IMR-90 (cell line): ENCODE data around the gene KCNMA1. TPM values are rescaled to one million over a fixed set of nuclear protein-coding genes. Genes with fewer than 3 reads are reported as not detected.

Experiments used
- ATAC-seq: fragments of 200-7000 bp; cut with Tn5 transposase; 2 replicates; pipeline ENCODE4 v1.9.1; 2020; ENCODE audit warnings: low read depth, mild to moderate bottlenecking, moderate library complexity
- BruUV-seq: library from RNA; stranded (reverse); fragments of 400-500 nt; replicated peaks from 2 replicates; lab custom pipeline; 2021; lab: Mats Ljungman, UMichigan
- CTCF ChIA-PET: fragments of 300-600 bp; formaldehyde crosslinking; extraction: SDS; loops from one replicate; lab custom pipeline; 2021; ENCODE audit warnings: antibody characterized with exemption; lab: Yijun Ruan, JAX
- POLR2A ChIA-PET: fragments of 300-600 bp; sonication (Branson Sonifier 250); formaldehyde crosslinking; loops from one replicate; lab custom pipeline; 2022; ENCODE audit warnings: antibody characterized with exemption; ENCODE audit not compliant: unreplicated experiment; lab: Charles Lee
- DNase-seq: peaks from one replicate; pipeline ENCODE4 v3.0.0; 2013
- H2AFZ ChIP-seq: replicated peaks from 2 replicates; pipeline ENCODE3; 2013; ENCODE audit warnings: low read length, mild to moderate bottlenecking; ENCODE audit not compliant: poor library complexity
- H2AK5ac ChIP-seq: 2 replicates; pipeline ENCODE4 v1.6.1; 2013; ENCODE audit warnings: low read depth, low read length, inconsistent platforms
- H2AK9ac ChIP-seq: replicated peaks from 2 replicates; pipeline ENCODE3; 2013; ENCODE audit warnings: mild to moderate bottlenecking, low read depth, low read length, moderate library complexity; ENCODE audit not compliant: poor library complexity
- H2BK120ac ChIP-seq: 2 replicates; pipeline ENCODE4 v1.6.1; 2013; ENCODE audit warnings: low read depth, low read length, inconsistent platforms
- H2BK15ac ChIP-seq: 3 replicates; pipeline ENCODE4 v1.6.1; 2013; ENCODE audit warnings: low read depth, low read length, inconsistent platforms
- H2BK20ac ChIP-seq: 2 replicates; pipeline ENCODE4 v1.6.1; 2013; ENCODE audit warnings: low read depth, mild to moderate bottlenecking, inconsistent platforms, low read length, moderate library complexity
- H2BK5ac ChIP-seq: 2 replicates; pipeline ENCODE4 v1.6.1; 2013; ENCODE audit warnings: mild to moderate bottlenecking, low read depth, low read length, inconsistent platforms; ENCODE audit not compliant: poor library complexity, severe bottlenecking
- H3K14ac ChIP-seq: replicated peaks from 2 replicates; pipeline ENCODE4 v1.6.1; 2013; ENCODE audit warnings: low read depth, low read length, inconsistent platforms
- H3K18ac ChIP-seq: 2 replicates; pipeline ENCODE4 v1.6.1; 2013; ENCODE audit warnings: low read depth, low read length, control low read depth
- H3K23ac ChIP-seq: 2 replicates; pipeline ENCODE4 v1.6.1; 2013; ENCODE audit warnings: low read depth, low read length, inconsistent platforms
- H3K27ac ChIP-seq: 2 replicates; pipeline ENCODE4 v1.5.1; 2013; ENCODE audit warnings: mild to moderate bottlenecking, control low read depth, low read length; ENCODE audit not compliant: insufficient read depth
- H3K27me3 ChIP-seq: 2 replicates; pipeline ENCODE4 v1.6.1; 2013; ENCODE audit warnings: low read length; ENCODE audit not compliant: control insufficient read depth, insufficient read depth
- H3K36me3 ChIP-seq: 2 replicates; pipeline ENCODE4 v1.6.1; 2013; ENCODE audit warnings: low read length, mixed read lengths; ENCODE audit not compliant: control insufficient read depth, insufficient read depth
- H3K4ac ChIP-seq: 2 replicates; pipeline ENCODE4 v1.6.1; 2013; ENCODE audit warnings: low read depth, low read length, inconsistent platforms
- H3K4me1 ChIP-seq: 2 replicates; pipeline ENCODE4 v1.6.1; 2013; ENCODE audit warnings: low read length, mixed read lengths; ENCODE audit not compliant: control insufficient read depth, insufficient read depth
- H3K4me2 ChIP-seq: 2 replicates; pipeline ENCODE4 v1.6.1; 2013; ENCODE audit warnings: low read depth, mild to moderate bottlenecking, control low read depth, low read length, moderate library complexity
- H3K4me3 ChIP-seq: 2 replicates; pipeline ENCODE4 v1.5.1; 2013; ENCODE audit warnings: low read depth, mild to moderate bottlenecking, control low read depth, low read length, moderate library complexity; ENCODE audit not compliant: insufficient read depth
- H3K56ac ChIP-seq: 2 replicates; pipeline ENCODE4 v1.6.1; 2013; ENCODE audit warnings: low read length, inconsistent platforms; ENCODE audit not compliant: insufficient read depth; ENCODE audit errors: extremely low read depth
- H3K79me1 ChIP-seq, 2 experiments: 2 replicates each; pipeline ENCODE4 v1.6.1; 2013; ENCODE audit warnings: low read length in 2 of 2, inconsistent platforms in 1 of 2, low read depth in 1 of 2
- H3K9ac ChIP-seq: 2 replicates; pipeline ENCODE4 v1.6.1; 2013; ENCODE audit warnings: low read depth, low read length, control low read depth
- H3K9me1 ChIP-seq: 2 replicates; pipeline ENCODE4 v1.6.1; 2013; ENCODE audit warnings: low read length, inconsistent platforms; ENCODE audit not compliant: insufficient read depth
- H3K9me3 ChIP-seq: 2 replicates; pipeline ENCODE4 v1.6.1; 2013; ENCODE audit warnings: low read length; ENCODE audit not compliant: control insufficient read depth, insufficient read depth
- H4K20me1 ChIP-seq: 2 replicates; pipeline ENCODE4 v1.6.1; 2013; ENCODE audit warnings: low read length, inconsistent platforms; ENCODE audit not compliant: insufficient read depth
- H4K5ac ChIP-seq: 2 replicates; pipeline ENCODE4 v1.6.1; 2013; ENCODE audit warnings: mild to moderate bottlenecking, low read depth, low read length, control low read depth
- H4K8ac ChIP-seq, 2 experiments: 2 replicates each; pipeline ENCODE4 v1.6.1; 2013; ENCODE audit warnings: low read depth in 2 of 2, low read length in 2 of 2, control low read depth in 1 of 2, inconsistent platforms in 1 of 2
- H4K91ac ChIP-seq: 2 replicates; pipeline ENCODE4 v1.6.1; 2013; ENCODE audit warnings: low read depth, low read length, inconsistent platforms; ENCODE audit not compliant: insufficient read depth
- BHLHE40 ChIP-seq: fragments of 150-350 bp; IDR thresholded peaks from 2 replicates; pipeline ENCODE4 v1.6.1; 2016; ENCODE audit warnings: mild to moderate bottlenecking, low read depth, low read length
- CEBPB ChIP-seq: IDR thresholded peaks from 2 replicates; pipeline ENCODE4 v1.6.1; 2012; ENCODE audit warnings: low read depth, low read length, improper control_type of control experiment
- NFE2L2 ChIP-seq: fragments of 150-350 bp; IDR thresholded peaks from 2 replicates; pipeline ENCODE4 v1.6.1; 2016; ENCODE audit warnings: low read depth, mild to moderate bottlenecking, low read length
- RCOR1 ChIP-seq: IDR thresholded peaks from 2 replicates; pipeline ENCODE4 v1.6.1; 2012; ENCODE audit warnings: mild to moderate bottlenecking, low read length, improper control_type of control experiment; ENCODE audit not compliant: insufficient replicate concordance
- WGBS, 2 experiments: methylation state at CpG; one replicate each; pipeline versions ENCODE4 v1.1.5 to v1.1.7; 2013; ENCODE audit warnings: missing lambda C conversion rate in 2 of 2; ENCODE audit not compliant: insufficient read length in 1 of 2; ENCODE audit errors: extremely low coverage in 2 of 2; 5-methylcytosine and 5-hydroxymethylcytosine counted together
- dilution Hi-C: fragments of 300-500 bp; cut with HindIII; formaldehyde crosslinking; loops from one replicate; pipeline ENCODE4 v1.14.3; 2018; ENCODE audit warnings: low sequenced_read_pairs; ENCODE audit not compliant: unreplicated experiment
- in situ Hi-C: fragments of 300-500 bp; cut with MboI; formaldehyde crosslinking; loops from 3 replicates; pipeline ENCODE4 v1.14.3; 2019; ENCODE audit warnings: low sequenced_read_pairs, inconsistent platforms, mixed read lengths
- intact Hi-C: fragments of 100-400 bp; cut with micrococcal nuclease; formaldehyde crosslinking; loops from 2 replicates; pipeline ENCODE4 v1.10.0; 2022
- polyA plus RNA-seq, 3 experiments: library from polyadenylated mRNA; depleted of rRNA; stranded (reverse); fragments of >200 nt; gene quantifications; 2 replicates each; pipeline ENCODE4 v1.2.3, GENCODE V29; 2012; ENCODE audit warnings: low replicate concordance in 1 of 3
- total RNA-seq: library from RNA; depleted of rRNA; stranded (reverse); fragments of >200 nt; gene quantifications from 2 replicates; pipeline ENCODE4 v1.2.3, GENCODE V29; 2012

Gene KCNMA1
- total and polyA plus RNA-seq, 2 of the 4 experiments (the other 2 are of a cell fraction), result 25.6 to 29.6 TPM

- ChIA-PET CTCF (no interaction called here), POLR2A (no interaction called here)
- intact Hi-C loops (no loop called here), in situ Hi-C loops (no loop called here), dilution Hi-C loops (no loop called here)
- H2AFZ ChIP-seq, result no peak overlapping the region
- no peak overlapping the region for H4K5ac ChIP-seq
- H4K91ac ChIP-seq, result no peak overlapping the region
- H3K14ac ChIP-seq, result no peak overlapping the region
- no peak overlapping the region for H2AK5ac ChIP-seq
- H2BK120ac ChIP-seq, result no peak overlapping the region
- no peak overlapping the region for H3K23ac ChIP-seq
- H2BK15ac ChIP-seq, result no peak overlapping the region
- H3K4ac ChIP-seq, result no peak overlapping the region
- H3K4me2 ChIP-seq, result no peak overlapping the region
- no peak overlapping the region for H2BK5ac ChIP-seq
- no TSS peak for BruUV-seq
- H3K27ac ChIP-seq, result no peak overlapping the region
- peaks cover 12% of the 10 kb centered on the region for H3K27me3 ChIP-seq
- H3K4me3 ChIP-seq, result no peak overlapping the region
- no peak overlapping the region for H3K18ac ChIP-seq
- H2BK20ac ChIP-seq, result no peak overlapping the region
- ATAC-seq (no peak), DNase-seq (no peak)
- H3K36me3 ChIP-seq, result no peaks in the 10 kb centered on the region
- H2AK9ac ChIP-seq, result no peak overlapping the region
- TF ChIP-seq RCOR1 (no peak), NFE2L2 (no peak), CEBPB (no peak), BHLHE40 (no peak)
- H4K8ac ChIP-seq, result no peak overlapping the region
- H3K9ac ChIP-seq, result no peak overlapping the region
- 0 out of 4 replicates have a peak, but pooled peaks cover 0 to 3% of the 10 kb centered on the region in 2 experiments for H3K79me1 ChIP-seq
- H3K9me3 ChIP-seq, result peaks cover 3% of the 10 kb centered on the region; the same call in 1 of the 2 replicates
- no CpG with 5 or more reads among the region's 4 CpGs for WGBS, 2 experiments
- peaks cover 5% of the 10 kb centered on the region; the same call in 1 of the 2 replicates for H3K4me1 ChIP-seq
- H3K9me1 ChIP-seq, result peaks cover 6% of the 10 kb centered on the region
- H3K56ac ChIP-seq, result no peak overlapping the region
- peaks cover 7% of the 10 kb centered on the region for H4K20me1 ChIP-seq
Measured at GRCh38 chr10:77325233-77325537, 312.4 kb downstream of the KCNMA1 start.
